ENCODE data around the gene TENM4. TPM values are rescaled to one million over a fixed set of nuclear protein-coding genes. Genes with fewer than 3 reads are reported as not detected.

Gene TENM4
- total RNA-seq, 4 donors from 2014 or later: 16.8 to 158 (median 120) TPM

GRCh38 chr11:79006854-79007253 lies 434.0 kb downstream of the TENM4 start:
- no peak for DNase-seq
- intact Hi-C loops (cut with DNase I): no loop called here
- no peaks in the 10 kb centered on the region for H3K36me3 ChIP-seq
- H3K27me3 ChIP-seq: no peaks in the 10 kb centered on the region
- WGBS, 2 donors: 82 to 85% methylated on average over 4 of the region's 4 CpGs
- no peak overlapping the region for H3K27ac ChIP-seq
- TF ChIP-seq POLR2A (IDR thresholded peaks at IDR 0.05) (no peak), CTCF (IDR thresholded peaks at IDR 0.05) (no peak)
- H3K9me3 ChIP-seq: no peaks in the 10 kb centered on the region
- no peak overlapping the region for H3K4me3 ChIP-seq (replicated peaks in 1 of 3)
- H3K4me1 ChIP-seq: peaks cover 0 to 4% of the 10 kb centered on the region in 2 donors

DNA sequence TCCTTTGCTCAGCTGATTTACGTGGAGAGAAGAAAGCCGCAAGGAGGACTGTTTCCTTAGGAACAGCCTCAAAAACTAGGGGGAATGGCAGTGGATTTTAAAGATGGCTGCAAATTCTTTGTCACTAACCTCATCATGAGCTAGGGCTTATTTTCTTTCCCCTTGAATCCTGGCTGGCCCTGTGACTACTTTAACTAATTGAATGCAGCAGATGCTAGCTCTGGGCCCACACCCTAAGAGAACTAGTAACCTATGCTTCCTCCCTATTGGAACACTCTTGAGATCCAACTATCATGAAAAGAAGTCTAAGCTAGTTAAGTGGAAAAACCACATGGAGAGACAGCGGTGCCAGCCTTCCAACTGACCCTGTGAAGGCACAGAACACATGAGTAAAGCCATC lies 444.8 kb downstream of the TENM4 start:
- Histone ChIP-seq H3K27me3 (no peaks in the 10 kb centered on the region), H3K4me3 (replicated peaks in 1 of 3) (no peak overlapping the region), H3K9me3 (no peaks in the 10 kb centered on the region), H3K4me1 (no peaks in the 10 kb centered on the region), H3K36me3 (no peaks in the 10 kb centered on the region), H3K27ac (no peak overlapping the region)
- intact Hi-C loops (cut with DNase I): no loop called here
- no peak for DNase-seq
- 96 to 99% methylated on average over 3 of the region's 3 CpGs for WGBS, 2 donors
- TF ChIP-seq CTCF (IDR thresholded peaks at IDR 0.05) (no peak), POLR2A (IDR thresholded peaks at IDR 0.05) (no peak)

GRCh38 chr11:78995171-78995570 lies 445.7 kb downstream of the TENM4 start:
- Histone ChIP-seq H3K27ac (no peak overlapping the region), H3K4me1 (no peaks in the 10 kb centered on the region), H3K36me3 (no peaks in the 10 kb centered on the region), H3K9me3 (no peaks in the 10 kb centered on the region), H3K4me3 (replicated peaks in 1 of 3) (no peak overlapping the region), H3K27me3 (no peaks in the 10 kb centered on the region)
- no peak for TF ChIP-seq CTCF (IDR thresholded peaks at IDR 0.05)
- no peak for TF ChIP-seq POLR2A (IDR thresholded peaks at IDR 0.05)
- WGBS, 2 donors: 71 to 75% methylated on average over 3 of the region's 3 CpGs
- DNase-seq: no peak
- intact Hi-C loops (cut with DNase I): no loop called here

- H3K36me3 ChIP-seq: no peaks in the 10 kb centered on the region
- no peak overlapping the region for H3K4me3 ChIP-seq (replicated peaks in 1 of 3)
- no peak for DNase-seq
- TF ChIP-seq CTCF (IDR thresholded peaks at IDR 0.05) (no peak), POLR2A (IDR thresholded peaks at IDR 0.05) (no peak)
- no peaks in the 10 kb centered on the region for H3K4me1 ChIP-seq
- H3K9me3 ChIP-seq: no peaks in the 10 kb centered on the region
- intact Hi-C loops (cut with DNase I): no loop called here
- H3K27ac ChIP-seq: no peak overlapping the region
- 75 to 82% methylated on average over 1 of the region's 1 CpG for WGBS, 2 donors
- H3K27me3 ChIP-seq: no peaks in the 10 kb centered on the region
Measured at GRCh38 chr11:78993802-78994430, 446.9 kb downstream of the TENM4 start.

DNA sequence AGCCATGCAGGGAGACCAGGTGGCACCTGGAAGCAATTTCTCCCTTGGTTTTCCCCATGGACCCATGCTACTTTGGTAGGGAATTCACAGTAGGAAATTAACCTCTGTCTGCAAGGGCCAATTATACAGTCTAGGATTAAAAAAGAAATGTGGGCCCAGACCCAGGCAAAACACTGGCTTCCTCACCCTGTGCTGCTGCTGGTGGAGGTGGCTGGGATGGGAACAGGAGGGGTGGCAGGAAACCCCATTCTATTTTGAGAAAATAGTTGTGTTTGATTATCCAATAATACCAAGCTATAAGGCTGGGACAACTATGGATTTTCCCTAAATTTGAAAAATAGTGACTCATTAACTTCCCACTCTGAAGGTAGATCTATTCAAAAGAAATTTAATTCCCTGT lies 449.1 kb downstream of the TENM4 start:
- Histone ChIP-seq H3K4me1 (no peaks in the 10 kb centered on the region), H3K9me3 (no peaks in the 10 kb centered on the region), H3K27me3 (no peaks in the 10 kb centered on the region), H3K36me3 (no peaks in the 10 kb centered on the region), H3K27ac (no peak overlapping the region), H3K4me3 (replicated peaks in 1 of 3) (no peak overlapping the region)
- DNase-seq: no peak
- intact Hi-C loops (cut with DNase I): no loop called here
- TF ChIP-seq CTCF (IDR thresholded peaks at IDR 0.05) (no peak), POLR2A (IDR thresholded peaks at IDR 0.05) (no peak)
